HEK293 (cell line): ENCODE results near the gene ATP6V0A4.
A peak's percentile ranks its signal among the peaks of the same experiment; 100 is the strongest.

Source experiments
- BCL6B ChIP-seq: fragments of 450-650 bp; formaldehyde crosslinking; IDR thresholded peaks from 2 replicates; pipeline ENCODE4 v1.5.1; 2017; ENCODE audit warnings: missing biosample characterization, missing genetic modification characterization
- CTCF ChIP-seq: fragments of 450-650 bp; formaldehyde crosslinking; IDR thresholded peaks from 2 replicates; pipeline ENCODE4 v1.5.1; 2016; ENCODE audit warnings: missing biosample characterization, missing genetic modification characterization
- GLI4 ChIP-seq: fragments of 450-650 bp; formaldehyde crosslinking; IDR thresholded peaks from 2 replicates; pipeline ENCODE4 v1.5.1; 2016; ENCODE audit warnings: missing biosample characterization, missing genetic modification characterization
- HIC1 ChIP-seq: fragments of 450-650 bp; formaldehyde crosslinking; IDR thresholded peaks from 2 replicates; pipeline ENCODE4 v1.5.1; 2016; ENCODE audit warnings: missing biosample characterization, missing genetic modification characterization
- KLF7 ChIP-seq: fragments of 450-650 bp; formaldehyde crosslinking; IDR thresholded peaks from 2 replicates; pipeline ENCODE4 v1.5.1; 2016; ENCODE audit warnings: missing biosample characterization, missing genetic modification characterization, borderline replicate concordance
- KLF8 ChIP-seq: fragments of 450-650 bp; formaldehyde crosslinking; IDR thresholded peaks from 2 replicates; pipeline ENCODE4 v1.5.1; 2016; ENCODE audit warnings: missing biosample characterization, missing genetic modification characterization
- PRDM2 ChIP-seq: fragments of 450-650 bp; formaldehyde crosslinking; IDR thresholded peaks from 2 replicates; pipeline ENCODE4 v1.5.1; 2016; ENCODE audit warnings: missing biosample characterization, missing genetic modification characterization, borderline replicate concordance
- ZBTB21 ChIP-seq: fragments of 450-650 bp; formaldehyde crosslinking; IDR thresholded peaks from 2 replicates; pipeline ENCODE4 v1.5.1; 2017; ENCODE audit warnings: missing biosample characterization, missing genetic modification characterization
- ZNF112 ChIP-seq: fragments of 450-650 bp; formaldehyde crosslinking; IDR thresholded peaks from 2 replicates; pipeline ENCODE4 v1.5.0; 2017; ENCODE audit warnings: missing biosample characterization, missing genetic modification characterization
- ZNF133 ChIP-seq: fragments of 450-650 bp; formaldehyde crosslinking; IDR thresholded peaks from 2 replicates; pipeline ENCODE4 v1.5.1; 2016; ENCODE audit warnings: missing biosample characterization, missing genetic modification characterization
- ZNF140 ChIP-seq: fragments of 450-650 bp; formaldehyde crosslinking; IDR thresholded peaks from 2 replicates; pipeline ENCODE4 v1.5.1; 2016; ENCODE audit warnings: missing biosample characterization, missing genetic modification characterization
- ZNF169 ChIP-seq: fragments of 450-650 bp; formaldehyde crosslinking; IDR thresholded peaks from 2 replicates; pipeline ENCODE4 v1.5.1; 2016; ENCODE audit warnings: missing biosample characterization, missing genetic modification characterization
- ZNF239 ChIP-seq: fragments of 450-650 bp; formaldehyde crosslinking; IDR thresholded peaks from 2 replicates; pipeline ENCODE4 v1.5.1; 2016; ENCODE audit warnings: missing biosample characterization, missing genetic modification characterization
- ZNF391 ChIP-seq: fragments of 450-650 bp; formaldehyde crosslinking; IDR thresholded peaks from 2 replicates; pipeline ENCODE4 v1.5.1; 2016; ENCODE audit warnings: low read depth, missing biosample characterization, missing genetic modification characterization, borderline replicate concordance
- ZNF433 ChIP-seq: fragments of 450-650 bp; formaldehyde crosslinking; IDR thresholded peaks from 2 replicates; pipeline ENCODE4 v1.5.1; 2016; ENCODE audit warnings: missing biosample characterization, missing genetic modification characterization, low read depth
- ZNF549 ChIP-seq: fragments of 450-650 bp; IDR thresholded peaks from 2 replicates; pipeline ENCODE4 v1.5.1; 2018; ENCODE audit warnings: missing biosample characterization, missing genetic modification characterization, mild to moderate bottlenecking, inconsistent platforms, moderate library complexity
- ZNF624 ChIP-seq: fragments of 450-650 bp; formaldehyde crosslinking; IDR thresholded peaks from 2 replicates; pipeline ENCODE4 v1.5.1; 2017; ENCODE audit warnings: missing biosample characterization, missing genetic modification characterization
- ZNF660 ChIP-seq: fragments of 450-650 bp; IDR thresholded peaks from 2 replicates; pipeline ENCODE4 v1.5.1; 2018; ENCODE audit warnings: missing biosample characterization, mild to moderate bottlenecking, missing genetic modification characterization
- ZNF677 ChIP-seq: fragments of 450-650 bp; IDR thresholded peaks from 2 replicates; pipeline ENCODE4 v1.5.0; 2018; ENCODE audit warnings: missing biosample characterization, mild to moderate bottlenecking, missing genetic modification characterization, moderate library complexity
- ZNF76 ChIP-seq: fragments of 450-650 bp; formaldehyde crosslinking; IDR thresholded peaks from 2 replicates; pipeline ENCODE4; 2016; ENCODE audit warnings: low read depth, missing biosample characterization, missing genetic modification characterization, borderline replicate concordance
- ZNF830 ChIP-seq: fragments of 450-650 bp; IDR thresholded peaks from 2 replicates; pipeline ENCODE4 v1.5.0; 2018; ENCODE audit warnings: missing biosample characterization, missing genetic modification characterization, low read depth, mild to moderate bottlenecking, moderate library complexity
- ZNF837 ChIP-seq: fragments of 450-650 bp; formaldehyde crosslinking; IDR thresholded peaks from 2 replicates; pipeline ENCODE4 v1.5.1; 2016; ENCODE audit warnings: missing biosample characterization, missing genetic modification characterization
- ZSCAN5A ChIP-seq: fragments of 450-650 bp; formaldehyde crosslinking; IDR thresholded peaks from 2 replicates; pipeline ENCODE4 v1.5.1; 2016; ENCODE audit warnings: missing biosample characterization, missing genetic modification characterization
- TF ChIP-seq, protein P1 (sequence below): fragments of 450-650 bp; formaldehyde crosslinking; IDR thresholded peaks from 2 replicates; pipeline ENCODE4 v1.5.1; 2016; ENCODE audit warnings: missing biosample characterization, missing genetic modification characterization
- TF ChIP-seq, protein P2 (sequence below): fragments of 450-650 bp; formaldehyde crosslinking; IDR thresholded peaks from 2 replicates; pipeline ENCODE4 v1.5.1; 2016; ENCODE audit warnings: missing biosample characterization, missing genetic modification characterization

ATP6V0A4 gene

DNA sequence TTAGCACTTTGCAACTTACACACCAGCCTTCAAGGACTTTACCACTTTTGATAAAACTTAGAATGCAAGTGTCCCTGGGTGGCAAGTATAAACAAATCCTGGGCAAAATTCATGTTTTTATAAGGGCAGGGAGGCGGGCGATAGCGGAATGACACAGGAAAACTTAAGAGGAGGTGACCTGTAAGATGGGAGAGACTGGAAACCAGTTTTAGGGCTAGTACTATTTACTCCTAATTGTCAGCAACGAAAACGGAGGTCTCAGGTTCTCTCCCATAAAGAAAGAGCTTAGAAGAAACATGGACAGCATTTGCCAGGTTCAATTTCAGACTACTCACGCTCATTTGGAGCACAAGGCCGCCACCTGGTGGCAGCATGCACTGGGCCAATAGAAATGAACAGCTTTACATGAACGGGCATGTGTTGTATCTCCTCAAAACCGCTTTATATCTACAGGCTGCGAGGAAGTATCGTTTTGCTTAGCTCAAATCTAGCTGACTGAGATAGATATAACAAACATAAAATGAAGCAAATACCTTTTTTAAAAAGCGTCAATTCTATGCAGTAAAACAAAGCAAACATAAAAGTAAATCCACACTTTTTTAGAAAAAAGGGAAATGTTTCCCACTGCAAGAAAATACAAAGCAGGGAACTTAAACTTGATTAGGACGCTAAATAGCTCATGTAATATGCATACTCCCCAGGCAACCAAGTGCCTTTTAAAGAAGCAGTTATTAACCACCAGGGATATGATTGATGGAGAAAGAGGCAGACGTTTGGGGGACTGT lies 59.3 kb downstream of the ATP6V0A4 start (continued):
- TF ChIP-seq HIC1 (tag by site-specific recombination) (no peak), CTCF (tag by site-specific recombination) (peak; percentile 83), KLF8 (no peak), KLF7 (tag by site-specific recombination) (no peak), ZNF433 (tag by site-specific recombination) (no peak), ZNF140 (no peak), BCL6B (no peak), ZNF549 (tag by site-specific recombination) (no peak), ZNF239 (tag by site-specific recombination) (no peak), ZSCAN5A (no peak), ZBTB21 (no peak), ZNF660 (tag by site-specific recombination) (peak; percentile 68), ZNF624 (tag by site-specific recombination) (no peak), PRDM2 (tag by site-specific recombination) (no peak), ZNF837 (tag by site-specific recombination) (no peak), ZNF112 (no peak), ZNF677 (tag by site-specific recombination) (no peak), ZNF133 (tag by site-specific recombination) (no peak), ZNF169 (tag by site-specific recombination) (no peak), ZNF830 (tag by site-specific recombination) (no peak), GLI4 (no peak), ZNF76 (tag by site-specific recombination) (no peak), ZNF391 (peak; percentile 94)
- TF ChIP-seq, protein P1, sequence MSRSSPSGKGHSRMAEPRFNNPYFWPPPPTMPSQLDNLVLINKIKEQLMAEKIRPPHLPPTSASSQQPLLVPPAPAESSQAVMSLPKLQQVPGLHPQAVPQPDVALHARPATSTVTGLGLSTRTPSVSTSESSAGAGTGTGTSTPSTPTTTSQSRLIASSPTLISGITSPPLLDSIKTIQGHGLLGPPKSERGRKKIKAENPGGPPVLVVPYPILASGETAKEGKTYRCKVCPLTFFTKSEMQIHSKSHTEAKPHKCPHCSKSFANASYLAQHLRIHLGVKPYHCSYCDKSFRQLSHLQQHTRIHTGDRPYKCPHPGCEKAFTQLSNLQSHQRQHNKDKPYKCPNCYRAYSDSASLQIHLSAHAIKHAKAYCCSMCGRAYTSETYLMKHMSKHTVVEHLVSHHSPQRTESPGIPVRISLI (tag by site-specific recombination), result no peak
- TF ChIP-seq, protein P2, sequence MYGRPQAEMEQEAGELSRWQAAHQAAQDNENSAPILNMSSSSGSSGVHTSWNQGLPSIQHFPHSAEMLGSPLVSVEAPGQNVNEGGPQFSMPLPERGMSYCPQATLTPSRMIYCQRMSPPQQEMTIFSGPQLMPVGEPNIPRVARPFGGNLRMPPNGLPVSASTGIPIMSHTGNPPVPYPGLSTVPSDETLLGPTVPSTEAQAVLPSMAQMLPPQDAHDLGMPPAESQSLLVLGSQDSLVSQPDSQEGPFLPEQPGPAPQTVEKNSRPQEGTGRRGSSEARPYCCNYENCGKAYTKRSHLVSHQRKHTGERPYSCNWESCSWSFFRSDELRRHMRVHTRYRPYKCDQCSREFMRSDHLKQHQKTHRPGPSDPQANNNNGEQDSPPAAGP (tag by site-specific recombination), result no peak
